Mesothelial cell of epicardium (in vitro differentiated cells): Measurements from ENCODE around the gene SEC31B. TPM values are rescaled to one million over a fixed set of nuclear protein-coding genes. Genes with fewer than 3 reads are reported as not detected.

Source experiments
- DNase-seq, 2 experiments: peaks; one replicate each; pipeline ENCODE4 v3.0.0; 2021; ENCODE audit warnings: low spot score in 2 of 2; ENCODE audit not compliant: unreplicated experiment in 2 of 2
- H3K27ac Mint-ChIP-seq: 2 replicates; pipeline ENCODE4 v1.8.0; 2021; ENCODE audit warnings: mixed read lengths
- H3K27me3 Mint-ChIP-seq: 2 replicates; pipeline ENCODE4 v1.8.0; 2021; ENCODE audit warnings: low read depth, mixed read lengths
- H3K36me3 Mint-ChIP-seq: 2 replicates; pipeline ENCODE4 v1.8.0; 2021; ENCODE audit warnings: mixed read lengths
- H3K4me1 Mint-ChIP-seq: 2 replicates; pipeline ENCODE4 v1.8.0; 2021; ENCODE audit warnings: mixed read lengths
- H3K4me3 Mint-ChIP-seq: 2 replicates; pipeline ENCODE4 v1.8.0; 2021; ENCODE audit warnings: mild to moderate bottlenecking, moderate library complexity, mixed read lengths
- H3K9me3 Mint-ChIP-seq: 2 replicates; pipeline ENCODE4 v1.8.0; 2021; ENCODE audit warnings: mixed read lengths
- total RNA-seq: library from RNA; stranded (reverse); gene quantifications from 3 replicates; pipeline ENCODE4 v1.2.1, GENCODE V29; 2021
- TF ChIP-seq, protein P1 (sequence below): fragments of 200-600 bp; sonication (generic); IDR thresholded peaks from one replicate; pipeline ENCODE4 v1.5.0; 2021; ENCODE audit warnings: antibody characterized with exemption; ENCODE audit not compliant: unreplicated experiment

SEC31B gene, protein sequence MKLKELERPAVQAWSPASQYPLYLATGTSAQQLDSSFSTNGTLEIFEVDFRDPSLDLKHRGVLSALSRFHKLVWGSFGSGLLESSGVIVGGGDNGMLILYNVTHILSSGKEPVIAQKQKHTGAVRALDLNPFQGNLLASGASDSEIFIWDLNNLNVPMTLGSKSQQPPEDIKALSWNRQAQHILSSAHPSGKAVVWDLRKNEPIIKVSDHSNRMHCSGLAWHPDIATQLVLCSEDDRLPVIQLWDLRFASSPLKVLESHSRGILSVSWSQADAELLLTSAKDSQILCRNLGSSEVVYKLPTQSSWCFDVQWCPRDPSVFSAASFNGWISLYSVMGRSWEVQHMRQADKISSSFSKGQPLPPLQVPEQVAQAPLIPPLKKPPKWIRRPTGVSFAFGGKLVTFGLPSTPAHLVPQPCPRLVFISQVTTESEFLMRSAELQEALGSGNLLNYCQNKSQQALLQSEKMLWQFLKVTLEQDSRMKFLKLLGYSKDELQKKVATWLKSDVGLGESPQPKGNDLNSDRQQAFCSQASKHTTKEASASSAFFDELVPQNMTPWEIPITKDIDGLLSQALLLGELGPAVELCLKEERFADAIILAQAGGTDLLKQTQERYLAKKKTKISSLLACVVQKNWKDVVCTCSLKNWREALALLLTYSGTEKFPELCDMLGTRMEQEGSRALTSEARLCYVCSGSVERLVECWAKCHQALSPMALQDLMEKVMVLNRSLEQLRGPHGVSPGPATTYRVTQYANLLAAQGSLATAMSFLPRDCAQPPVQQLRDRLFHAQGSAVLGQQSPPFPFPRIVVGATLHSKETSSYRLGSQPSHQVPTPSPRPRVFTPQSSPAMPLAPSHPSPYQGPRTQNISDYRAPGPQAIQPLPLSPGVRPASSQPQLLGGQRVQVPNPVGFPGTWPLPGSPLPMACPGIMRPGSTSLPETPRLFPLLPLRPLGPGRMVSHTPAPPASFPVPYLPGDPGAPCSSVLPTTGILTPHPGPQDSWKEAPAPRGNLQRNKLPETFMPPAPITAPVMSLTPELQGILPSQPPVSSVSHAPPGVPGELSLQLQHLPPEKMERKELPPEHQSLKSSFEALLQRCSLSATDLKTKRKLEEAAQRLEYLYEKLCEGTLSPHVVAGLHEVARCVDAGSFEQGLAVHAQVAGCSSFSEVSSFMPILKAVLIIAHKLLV
- 26.8 to 30.2 TPM (median 28.8 TPM) in 3 replicates for total RNA-seq

DNA sequence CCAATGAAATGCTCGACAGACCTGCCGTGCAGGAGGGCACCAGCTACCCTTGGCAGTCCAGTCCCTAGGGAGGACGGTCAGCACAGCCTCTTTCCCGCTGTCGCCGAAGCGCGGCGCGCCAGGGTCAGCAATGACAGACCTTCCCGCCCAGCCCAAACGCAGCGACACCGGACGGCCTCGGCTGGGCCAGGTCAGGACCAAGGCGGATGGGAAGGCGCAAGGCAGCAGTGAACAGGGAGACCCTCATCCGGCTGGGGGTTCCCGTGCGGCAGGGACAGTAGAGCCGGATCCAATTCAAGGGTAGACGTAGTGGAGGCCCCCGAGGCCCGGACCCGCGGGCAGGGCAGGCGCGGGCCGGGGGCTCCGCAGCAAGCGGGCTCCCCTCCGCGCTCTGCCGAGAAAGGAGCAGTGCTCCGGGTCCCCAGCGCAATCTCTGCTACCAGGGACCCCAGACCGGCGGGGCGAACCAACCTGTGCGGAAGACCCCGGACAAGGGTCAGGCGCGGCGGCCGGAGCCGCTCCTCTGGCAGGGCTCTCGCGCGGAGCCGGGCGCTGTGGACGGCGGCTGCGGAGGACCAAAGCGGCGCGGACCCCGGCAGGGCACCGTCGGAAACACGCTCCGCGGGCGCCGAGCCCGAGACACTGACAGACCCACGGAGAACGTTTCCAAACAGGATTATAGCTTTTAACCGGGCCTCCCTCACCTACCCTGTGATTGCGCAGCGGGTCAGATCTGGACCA, at the start of gene SEC31B:
Gene SEC31B (minus strand): TSS at position 551 of the 741 bp plus-strand sequence. CDS start 2,909 bp downstream, outside the sequence.
- peak in 1 of 2 experiments; percentile 40 for DNase-seq
- TF ChIP-seq, protein P1, sequence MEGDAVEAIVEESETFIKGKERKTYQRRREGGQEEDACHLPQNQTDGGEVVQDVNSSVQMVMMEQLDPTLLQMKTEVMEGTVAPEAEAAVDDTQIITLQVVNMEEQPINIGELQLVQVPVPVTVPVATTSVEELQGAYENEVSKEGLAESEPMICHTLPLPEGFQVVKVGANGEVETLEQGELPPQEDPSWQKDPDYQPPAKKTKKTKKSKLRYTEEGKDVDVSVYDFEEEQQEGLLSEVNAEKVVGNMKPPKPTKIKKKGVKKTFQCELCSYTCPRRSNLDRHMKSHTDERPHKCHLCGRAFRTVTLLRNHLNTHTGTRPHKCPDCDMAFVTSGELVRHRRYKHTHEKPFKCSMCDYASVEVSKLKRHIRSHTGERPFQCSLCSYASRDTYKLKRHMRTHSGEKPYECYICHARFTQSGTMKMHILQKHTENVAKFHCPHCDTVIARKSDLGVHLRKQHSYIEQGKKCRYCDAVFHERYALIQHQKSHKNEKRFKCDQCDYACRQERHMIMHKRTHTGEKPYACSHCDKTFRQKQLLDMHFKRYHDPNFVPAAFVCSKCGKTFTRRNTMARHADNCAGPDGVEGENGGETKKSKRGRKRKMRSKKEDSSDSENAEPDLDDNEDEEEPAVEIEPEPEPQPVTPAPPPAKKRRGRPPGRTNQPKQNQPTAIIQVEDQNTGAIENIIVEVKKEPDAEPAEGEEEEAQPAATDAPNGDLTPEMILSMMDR: no peak
- Mint-ChIP-seq H3K9me3 (no peaks in the 10 kb centered on the region), H3K36me3 (peaks cover 15% of the 10 kb centered on the region), H3K27ac (no peak within 1 kb of the TSS), H3K4me1 (peaks cover 8% of the 10 kb centered on the region), H3K4me3 (peak within 1 kb of the TSS; percentile 80), H3K27me3 (peaks cover 36% of the 10 kb centered on the region)

DNA sequence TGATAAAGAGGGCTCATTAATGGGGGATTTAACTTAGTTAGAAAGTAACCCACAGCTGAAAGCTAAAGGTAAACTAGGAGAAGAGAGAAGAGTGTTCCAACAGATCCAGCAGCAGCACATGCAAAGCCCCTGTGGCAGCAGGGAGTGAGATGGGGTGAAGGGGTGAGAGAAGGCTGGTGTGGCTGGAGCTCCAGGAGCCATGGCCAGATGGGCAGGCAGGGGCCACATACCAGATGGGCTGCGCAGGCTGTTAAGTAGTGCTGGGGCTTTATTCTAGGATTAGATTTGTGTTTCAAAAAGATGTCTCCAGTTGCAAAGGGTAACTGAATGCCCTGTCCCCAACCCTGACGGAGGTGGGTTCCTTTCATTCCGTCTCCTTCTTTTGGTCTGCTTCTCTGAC, 49.3 kb upstream of the SEC31B start:
- DNase-seq: peak in 1 of 2 experiments; percentile 28
- no peaks in the 10 kb centered on the region for H3K36me3 Mint-ChIP-seq
- no peaks in the 10 kb centered on the region for H3K9me3 Mint-ChIP-seq
- no peak overlapping the region for H3K4me3 Mint-ChIP-seq
- no peak overlapping the region for H3K27ac Mint-ChIP-seq
- peaks cover 14% of the 10 kb centered on the region for H3K27me3 Mint-ChIP-seq
- no peaks in the 10 kb centered on the region for H3K4me1 Mint-ChIP-seq
- TF ChIP-seq, protein P1: no peak

DNA sequence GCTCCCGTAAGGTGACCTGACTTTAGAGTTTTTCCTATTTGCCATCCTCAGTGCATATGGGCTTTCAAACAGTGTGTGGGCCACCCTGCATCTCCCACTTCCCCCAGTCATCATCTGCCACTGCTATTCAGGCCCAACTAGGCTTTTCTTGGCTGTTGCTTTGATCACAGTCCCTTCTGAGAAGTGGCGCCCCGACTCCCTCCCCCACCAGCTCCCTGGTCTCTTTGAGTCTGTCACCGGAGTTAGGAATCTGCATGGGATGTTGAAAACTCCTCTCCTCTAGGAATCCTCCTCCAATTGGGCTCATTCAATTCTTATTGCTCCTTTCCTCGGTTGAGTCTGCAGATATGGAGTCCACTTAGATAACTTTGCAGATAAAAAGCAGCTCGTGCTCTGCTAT, 48.2 kb upstream of the SEC31B start:
- no peak overlapping the region for H3K27ac Mint-ChIP-seq
- no peak overlapping the region for H3K4me3 Mint-ChIP-seq
- TF ChIP-seq, protein P1: no peak
- no peaks in the 10 kb centered on the region for H3K9me3 Mint-ChIP-seq
- H3K36me3 Mint-ChIP-seq: no peaks in the 10 kb centered on the region
- H3K27me3 Mint-ChIP-seq: peaks cover 4% of the 10 kb centered on the region
- no peaks in the 10 kb centered on the region for H3K4me1 Mint-ChIP-seq
- DNase-seq: no peak

DNA sequence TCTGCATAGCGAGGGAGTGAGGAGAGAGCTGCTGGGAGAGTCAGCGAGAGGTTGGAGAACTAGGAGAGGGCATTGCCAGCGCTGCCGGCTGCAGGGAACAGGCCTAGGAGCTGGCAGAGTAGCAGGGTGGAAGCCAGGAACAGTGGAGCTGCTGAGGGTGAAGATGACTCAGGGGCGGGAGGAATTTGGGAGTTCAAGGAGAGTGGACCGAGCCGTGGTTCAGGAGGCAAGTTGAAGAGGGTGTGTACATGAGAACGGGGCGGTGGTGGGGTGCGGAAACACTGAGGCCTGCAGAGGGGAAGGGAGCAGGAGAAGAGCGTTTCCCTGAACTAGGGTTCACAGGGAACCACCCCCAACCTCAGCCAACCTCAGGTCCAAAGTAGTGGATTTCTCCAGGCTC, 47.6 kb upstream of the SEC31B start:
- Mint-ChIP-seq H3K4me1 (no peaks in the 10 kb centered on the region), H3K4me3 (no peak overlapping the region), H3K27me3 (peaks cover 1% of the 10 kb centered on the region), H3K36me3 (no peaks in the 10 kb centered on the region), H3K27ac (no peak overlapping the region), H3K9me3 (no peaks in the 10 kb centered on the region)
- DNase-seq: no peak
- TF ChIP-seq, protein P1: no peak

DNA sequence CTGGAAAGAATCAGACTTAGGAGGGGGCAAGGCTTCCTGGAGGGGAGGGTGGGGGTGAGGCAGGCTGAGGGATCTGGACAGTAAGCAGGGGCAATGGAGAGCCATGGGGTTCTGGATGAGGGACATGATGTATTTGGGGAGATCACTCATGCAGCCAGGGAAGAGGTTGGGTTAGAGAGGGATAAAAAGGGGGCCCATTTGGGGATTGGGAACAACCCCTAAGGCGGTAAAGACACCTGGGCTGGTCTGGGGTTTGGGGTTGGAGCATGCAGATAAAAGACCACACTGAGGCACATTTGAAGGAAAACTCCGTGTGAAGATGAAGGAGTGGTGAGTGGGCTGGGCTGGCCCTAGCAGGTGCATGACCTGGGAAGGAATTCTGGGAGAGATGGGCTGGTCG, 46.9 kb upstream of the SEC31B start:
- H3K4me3 Mint-ChIP-seq: no peak overlapping the region
- H3K9me3 Mint-ChIP-seq: no peaks in the 10 kb centered on the region
- H3K36me3 Mint-ChIP-seq: no peaks in the 10 kb centered on the region
- H3K27ac Mint-ChIP-seq: no peak overlapping the region
- DNase-seq: no peak
- TF ChIP-seq, protein P1: no peak
- no peaks in the 10 kb centered on the region for H3K4me1 Mint-ChIP-seq
- peaks cover 6% of the 10 kb centered on the region for H3K27me3 Mint-ChIP-seq
